Neural progenitor cell (in vitro differentiated cells): Measurements from ENCODE around the gene RETREG3. TPM values are rescaled to one million over a fixed set of nuclear protein-coding genes. Genes with fewer than 3 reads are reported as not detected.
A peak's percentile ranks its signal among the peaks of the same experiment; 100 is the strongest.

Source experiments
- DNase-seq: peaks from one replicate; pipeline ENCODE4 v3.0.0-alpha.2; 2016; ENCODE audit warnings: low spot score
- H2AFZ ChIP-seq: fragments of 200-600 bp; sonication (generic); replicated peaks from 2 replicates; pipeline ENCODE4 v1.6.1; 2016; ENCODE audit warnings: antibody characterized with exemption
- H3F3A ChIP-seq: fragments of 200-600 bp; sonication (generic); 2 replicates; pipeline ENCODE4 v1.6.1; 2016; ENCODE audit warnings: antibody characterized with exemption, low read depth
- H3K27ac ChIP-seq: fragments of 200-600 bp; sonication (generic); 2 replicates; pipeline ENCODE4 v1.5.1; 2016; ENCODE audit warnings: mild to moderate bottlenecking
- H3K27me3 ChIP-seq: fragments of 200-600 bp; sonication (generic); 2 replicates; pipeline ENCODE4 v1.6.1; 2016; ENCODE audit warnings: mild to moderate bottlenecking, moderate library complexity
- H3K36me3 ChIP-seq: fragments of 200-600 bp; sonication (generic); 2 replicates; pipeline ENCODE4 v1.5.1; 2016
- H3K4me1 ChIP-seq: fragments of 200-600 bp; sonication (generic); 2 replicates; pipeline ENCODE4 v1.6.1; 2016; ENCODE audit warnings: mixed run types
- H3K4me2 ChIP-seq: fragments of 200-600 bp; sonication (generic); 2 replicates; pipeline ENCODE4 v1.6.1; 2016
- H3K4me3 ChIP-seq: fragments of 200-600 bp; sonication (generic); 2 replicates; pipeline ENCODE4 v1.5.1; 2016
- H3K79me2 ChIP-seq: fragments of 200-600 bp; sonication (generic); 2 replicates; pipeline ENCODE4 v1.6.1; 2016; ENCODE audit warnings: low read depth
- H3K9ac ChIP-seq: fragments of 200-600 bp; sonication (generic); 2 replicates; pipeline ENCODE4 v1.6.1; 2016
- H3K9me3 ChIP-seq: fragments of 200-600 bp; sonication (generic); 2 replicates; pipeline ENCODE4 v1.5.1; 2016; ENCODE audit warnings: low read depth
- H4K20me1 ChIP-seq: fragments of 200-600 bp; sonication (generic); 2 replicates; pipeline ENCODE4 v1.6.1; 2016; ENCODE audit warnings: low read depth
- H3K27ac Mint-ChIP-seq: 3 replicates; pipeline ENCODE4 v1.8.0; 2021; ENCODE audit warnings: mixed read lengths
- H3K27me3 Mint-ChIP-seq: 2 replicates; pipeline ENCODE4 v1.8.0; 2022; ENCODE audit warnings: low read depth, mild to moderate bottlenecking, inconsistent platforms, moderate library complexity, mixed read lengths; ENCODE audit not compliant: insufficient read depth
- H3K36me3 Mint-ChIP-seq: 3 replicates; pipeline ENCODE4 v1.8.0; 2021; ENCODE audit warnings: mixed read lengths
- H3K4me1 Mint-ChIP-seq: 3 replicates; pipeline ENCODE4 v1.8.0; 2021; ENCODE audit warnings: mixed read lengths
- H3K4me3 Mint-ChIP-seq: 3 replicates; pipeline ENCODE4 v1.8.0; 2021; ENCODE audit warnings: mild to moderate bottlenecking, moderate library complexity, mixed read lengths
- H3K9me3 Mint-ChIP-seq: 3 replicates; pipeline ENCODE4 v1.8.0; 2020; ENCODE audit warnings: mixed read lengths
- EZH2 ChIP-seq: fragments of 200-600 bp; sonication (generic); IDR thresholded peaks from 2 replicates; pipeline ENCODE4 v1.6.1; 2017; ENCODE audit warnings: antibody characterized with exemption, mild to moderate bottlenecking, moderate library complexity
- EZH2phosphoT487 ChIP-seq: fragments of 200-600 bp; sonication (generic); IDR thresholded peaks from 2 replicates; pipeline ENCODE4 v1.6.1; 2017; ENCODE audit warnings: antibody characterized with exemption
- total RNA-seq: library from RNA; depleted of rRNA; stranded (reverse); fragments of >200 nt; gene quantifications from 2 replicates; pipeline ENCODE4 v1.2.3, GENCODE V29; 2015; ENCODE audit warnings: low replicate concordance
- TF ChIP-seq, protein P1 (sequence below): fragments of 200-600 bp; sonication (generic); IDR thresholded peaks from 2 replicates; pipeline ENCODE4 v1.5.1; 2017; ENCODE audit warnings: antibody characterized with exemption, mild to moderate bottlenecking

The RETREG3 gene
- total RNA-seq, 1 donor from 2014 or later: 23.6 TPM

GRCh38 chr17:42577140-42577531 is 32.0 kb downstream of the RETREG3 start:
- Histone ChIP-seq H3K27ac (no peak overlapping the region), H3K79me2 (peaks cover 25% of the 10 kb centered on the region), H3K36me3 (peaks cover 4% of the 10 kb centered on the region)

GRCh38 chr17:42574463-42574862 is 34.7 kb downstream of the RETREG3 start:
- Histone ChIP-seq H3K4me3 (no peak overlapping the region), H3K27me3 (no peaks in the 10 kb centered on the region), H3K9ac (no peak overlapping the region), H3K9me3 (no peaks in the 10 kb centered on the region), H3K79me2 (peaks cover 25% of the 10 kb centered on the region), H3K27ac (no peak overlapping the region), H3K4me1 (peaks cover 14% of the 10 kb centered on the region), H3F3A (peaks cover 66% of the 10 kb centered on the region), H4K20me1 (peaks cover 5% of the 10 kb centered on the region), H2AFZ (no peak overlapping the region), H3K36me3 (peaks cover 4% of the 10 kb centered on the region), H3K4me2 (no peak overlapping the region)
- Mint-ChIP-seq H3K27ac (no peak overlapping the region), H3K4me1 (peaks cover 28% of the 10 kb centered on the region), H3K36me3 (peaks cover 24% of the 10 kb centered on the region), H3K27me3 (peaks cover 6% of the 10 kb centered on the region), H3K9me3 (no peaks in the 10 kb centered on the region), H3K4me3 (no peak overlapping the region)
- TF ChIP-seq, protein P1, sequence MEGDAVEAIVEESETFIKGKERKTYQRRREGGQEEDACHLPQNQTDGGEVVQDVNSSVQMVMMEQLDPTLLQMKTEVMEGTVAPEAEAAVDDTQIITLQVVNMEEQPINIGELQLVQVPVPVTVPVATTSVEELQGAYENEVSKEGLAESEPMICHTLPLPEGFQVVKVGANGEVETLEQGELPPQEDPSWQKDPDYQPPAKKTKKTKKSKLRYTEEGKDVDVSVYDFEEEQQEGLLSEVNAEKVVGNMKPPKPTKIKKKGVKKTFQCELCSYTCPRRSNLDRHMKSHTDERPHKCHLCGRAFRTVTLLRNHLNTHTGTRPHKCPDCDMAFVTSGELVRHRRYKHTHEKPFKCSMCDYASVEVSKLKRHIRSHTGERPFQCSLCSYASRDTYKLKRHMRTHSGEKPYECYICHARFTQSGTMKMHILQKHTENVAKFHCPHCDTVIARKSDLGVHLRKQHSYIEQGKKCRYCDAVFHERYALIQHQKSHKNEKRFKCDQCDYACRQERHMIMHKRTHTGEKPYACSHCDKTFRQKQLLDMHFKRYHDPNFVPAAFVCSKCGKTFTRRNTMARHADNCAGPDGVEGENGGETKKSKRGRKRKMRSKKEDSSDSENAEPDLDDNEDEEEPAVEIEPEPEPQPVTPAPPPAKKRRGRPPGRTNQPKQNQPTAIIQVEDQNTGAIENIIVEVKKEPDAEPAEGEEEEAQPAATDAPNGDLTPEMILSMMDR: no peak
- TF ChIP-seq EZH2 (no peak), EZH2phosphoT487 (no peak)
- DNase-seq: no peak

More at GRCh38 chr17:42577140-42577531, 32.0 kb downstream of the RETREG3 start:
- no peaks in the 10 kb centered on the region for H3K9me3 ChIP-seq
- Mint-ChIP-seq H3K27ac (peak overlapping the region; percentile 87), H3K4me3 (peak overlapping the region; percentile 100), H3K36me3 (peaks cover 23% of the 10 kb centered on the region), H3K9me3 (no peaks in the 10 kb centered on the region), H3K27me3 (peaks cover 6% of the 10 kb centered on the region), H3K4me1 (peaks cover 28% of the 10 kb centered on the region)
- H2AFZ ChIP-seq: peak overlapping the region; percentile 47
- H3K4me3 ChIP-seq: peak overlapping the region; percentile 67
- peak overlapping the region; percentile 86 for H3K9ac ChIP-seq
- H3K4me2 ChIP-seq: peak overlapping the region; percentile 79
- no peaks in the 10 kb centered on the region for H3K27me3 ChIP-seq
- peaks cover 54% of the 10 kb centered on the region for H3F3A ChIP-seq
- peaks cover 14% of the 10 kb centered on the region for H3K4me1 ChIP-seq
- no peak for DNase-seq
- TF ChIP-seq EZH2 (no peak), EZH2phosphoT487 (no peak)
- TF ChIP-seq, protein P1: no peak
- H4K20me1 ChIP-seq: peaks cover 11% of the 10 kb centered on the region

DNA sequence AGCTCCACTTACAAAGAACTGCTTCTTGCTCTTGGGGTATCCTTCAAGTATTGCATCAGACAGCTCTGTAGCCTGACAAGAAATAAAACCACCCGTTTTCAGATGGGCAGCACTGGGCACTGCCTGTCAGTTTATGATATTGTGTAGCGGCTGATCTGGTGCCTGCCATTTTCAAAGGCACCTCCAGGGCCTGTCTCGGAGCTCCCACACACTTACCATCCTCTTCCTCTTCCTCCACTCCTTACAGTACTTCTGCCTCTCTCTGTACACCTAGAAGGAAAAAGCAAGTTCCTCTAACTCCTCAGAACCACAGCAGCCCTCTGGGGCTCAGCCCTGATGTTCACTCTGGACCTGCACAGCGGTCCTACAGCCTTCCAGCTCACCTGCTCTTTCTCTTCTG is 36.1 kb downstream of the RETREG3 start:
- peaks cover 22% of the 10 kb centered on the region for H3K4me1 Mint-ChIP-seq
- peaks cover 54% of the 10 kb centered on the region for H3F3A ChIP-seq
- H3K4me3 Mint-ChIP-seq: no peak overlapping the region
- no peak for DNase-seq
- no peaks in the 10 kb centered on the region for H3K9me3 Mint-ChIP-seq
- no peaks in the 10 kb centered on the region for H3K27me3 ChIP-seq
- no peak overlapping the region for H3K4me2 ChIP-seq
- H3K36me3 ChIP-seq: peaks cover 4% of the 10 kb centered on the region
- H3K9ac ChIP-seq: no peak overlapping the region
- H3K27ac ChIP-seq: no peak overlapping the region
- peaks cover 25% of the 10 kb centered on the region for H3K79me2 ChIP-seq
- H4K20me1 ChIP-seq: peaks cover 5% of the 10 kb centered on the region
- no peak overlapping the region for H3K27ac Mint-ChIP-seq
- peaks cover 6% of the 10 kb centered on the region for H3K27me3 Mint-ChIP-seq
- H3K4me3 ChIP-seq: no peak overlapping the region
- no peaks in the 10 kb centered on the region for H3K9me3 ChIP-seq
- H3K4me1 ChIP-seq: peaks cover 11% of the 10 kb centered on the region
- H3K36me3 Mint-ChIP-seq: peaks cover 31% of the 10 kb centered on the region
- H2AFZ ChIP-seq: no peak overlapping the region
- no peak for TF ChIP-seq EZH2phosphoT487
- no peak for TF ChIP-seq EZH2
- TF ChIP-seq, protein P1: no peak
